Measurements from ENCODE around the gene RRAD.

Gene RRAD

DNA sequence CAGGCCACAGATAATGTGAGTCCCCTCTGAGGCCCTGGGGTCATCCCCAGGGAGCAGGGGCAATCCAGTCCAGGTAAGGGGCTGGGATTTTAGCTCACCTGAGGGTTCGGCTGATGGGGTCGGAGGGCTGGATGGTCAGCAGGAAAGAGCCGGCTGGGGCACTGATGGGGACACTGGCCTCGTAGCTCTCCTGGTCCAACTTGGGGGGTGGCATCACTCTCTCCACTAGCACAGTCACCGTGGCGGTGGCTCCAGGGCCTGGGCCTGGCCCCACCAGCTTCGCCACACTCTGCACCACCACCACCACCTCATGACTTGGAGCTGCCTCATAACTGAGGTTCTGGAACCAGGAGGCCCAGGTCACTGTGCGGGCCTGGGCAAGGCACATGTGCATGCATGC is 13.5 kb downstream of the RRAD start:
- Histone ChIP-seq H3K4me3 (replicated peaks; ENCODE audit: insufficient read depth, low read length) (no peak overlapping the region), H3K27me3 (ENCODE audit: insufficient read depth, poor library complexity, severe bottlenecking) (no peaks in the 10 kb centered on the region), H3K27ac (replicated peaks) (no peak overlapping the region)
- DNase-seq (ENCODE audit: low read depth in 1 of 2, low spot score in 1 of 2) = no peak
- TF ChIP-seq, protein P1, sequence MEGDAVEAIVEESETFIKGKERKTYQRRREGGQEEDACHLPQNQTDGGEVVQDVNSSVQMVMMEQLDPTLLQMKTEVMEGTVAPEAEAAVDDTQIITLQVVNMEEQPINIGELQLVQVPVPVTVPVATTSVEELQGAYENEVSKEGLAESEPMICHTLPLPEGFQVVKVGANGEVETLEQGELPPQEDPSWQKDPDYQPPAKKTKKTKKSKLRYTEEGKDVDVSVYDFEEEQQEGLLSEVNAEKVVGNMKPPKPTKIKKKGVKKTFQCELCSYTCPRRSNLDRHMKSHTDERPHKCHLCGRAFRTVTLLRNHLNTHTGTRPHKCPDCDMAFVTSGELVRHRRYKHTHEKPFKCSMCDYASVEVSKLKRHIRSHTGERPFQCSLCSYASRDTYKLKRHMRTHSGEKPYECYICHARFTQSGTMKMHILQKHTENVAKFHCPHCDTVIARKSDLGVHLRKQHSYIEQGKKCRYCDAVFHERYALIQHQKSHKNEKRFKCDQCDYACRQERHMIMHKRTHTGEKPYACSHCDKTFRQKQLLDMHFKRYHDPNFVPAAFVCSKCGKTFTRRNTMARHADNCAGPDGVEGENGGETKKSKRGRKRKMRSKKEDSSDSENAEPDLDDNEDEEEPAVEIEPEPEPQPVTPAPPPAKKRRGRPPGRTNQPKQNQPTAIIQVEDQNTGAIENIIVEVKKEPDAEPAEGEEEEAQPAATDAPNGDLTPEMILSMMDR (IDR thresholded peaks at IDR 0.05; ENCODE audit: insufficient read depth, low read length) = no peak

DNA sequence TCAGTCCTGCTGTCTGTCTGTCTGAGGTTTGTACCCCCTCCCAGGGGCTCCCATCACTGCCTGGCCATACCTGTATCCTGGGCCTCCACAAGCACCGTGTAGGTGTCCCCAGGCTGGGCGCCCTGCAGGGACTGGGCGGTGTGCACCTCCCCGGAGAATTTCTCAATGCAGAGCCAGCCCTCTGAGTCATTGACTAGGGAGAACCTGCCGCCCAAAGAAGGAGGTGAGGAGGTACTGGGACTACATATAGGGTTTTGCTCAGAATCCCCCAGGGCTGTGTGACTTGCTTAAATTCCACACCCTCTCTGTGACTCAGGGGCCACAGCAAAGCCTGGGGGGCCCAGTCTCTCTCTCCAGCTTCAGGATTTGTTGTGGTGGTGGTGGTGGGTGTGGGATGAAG is 14.2 kb downstream of the RRAD start:
- DNase-seq (ENCODE audit: low read depth in 1 of 2, low spot score in 1 of 2) = peak in 1 of 2 experiments; percentile 20
- TF ChIP-seq POLR2AphosphoS5 (IDR thresholded peaks at IDR 0.05; ENCODE audit: low read depth) = no peak
- TF ChIP-seq, protein P2, sequence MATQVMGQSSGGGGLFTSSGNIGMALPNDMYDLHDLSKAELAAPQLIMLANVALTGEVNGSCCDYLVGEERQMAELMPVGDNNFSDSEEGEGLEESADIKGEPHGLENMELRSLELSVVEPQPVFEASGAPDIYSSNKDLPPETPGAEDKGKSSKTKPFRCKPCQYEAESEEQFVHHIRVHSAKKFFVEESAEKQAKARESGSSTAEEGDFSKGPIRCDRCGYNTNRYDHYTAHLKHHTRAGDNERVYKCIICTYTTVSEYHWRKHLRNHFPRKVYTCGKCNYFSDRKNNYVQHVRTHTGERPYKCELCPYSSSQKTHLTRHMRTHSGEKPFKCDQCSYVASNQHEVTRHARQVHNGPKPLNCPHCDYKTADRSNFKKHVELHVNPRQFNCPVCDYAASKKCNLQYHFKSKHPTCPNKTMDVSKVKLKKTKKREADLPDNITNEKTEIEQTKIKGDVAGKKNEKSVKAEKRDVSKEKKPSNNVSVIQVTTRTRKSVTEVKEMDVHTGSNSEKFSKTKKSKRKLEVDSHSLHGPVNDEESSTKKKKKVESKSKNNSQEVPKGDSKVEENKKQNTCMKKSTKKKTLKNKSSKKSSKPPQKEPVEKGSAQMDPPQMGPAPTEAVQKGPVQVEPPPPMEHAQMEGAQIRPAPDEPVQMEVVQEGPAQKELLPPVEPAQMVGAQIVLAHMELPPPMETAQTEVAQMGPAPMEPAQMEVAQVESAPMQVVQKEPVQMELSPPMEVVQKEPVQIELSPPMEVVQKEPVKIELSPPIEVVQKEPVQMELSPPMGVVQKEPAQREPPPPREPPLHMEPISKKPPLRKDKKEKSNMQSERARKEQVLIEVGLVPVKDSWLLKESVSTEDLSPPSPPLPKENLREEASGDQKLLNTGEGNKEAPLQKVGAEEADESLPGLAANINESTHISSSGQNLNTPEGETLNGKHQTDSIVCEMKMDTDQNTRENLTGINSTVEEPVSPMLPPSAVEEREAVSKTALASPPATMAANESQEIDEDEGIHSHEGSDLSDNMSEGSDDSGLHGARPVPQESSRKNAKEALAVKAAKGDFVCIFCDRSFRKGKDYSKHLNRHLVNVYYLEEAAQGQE (IDR thresholded peaks at IDR 0.05; ENCODE audit: insufficient replicate concordance, low read depth) = no peak
- TF ChIP-seq, protein P1 (IDR thresholded peaks at IDR 0.05; ENCODE audit: insufficient read depth, low read length) = no peak
- TF ChIP-seq GABPA (IDR thresholded peaks at IDR 0.05; ENCODE audit: low read depth) = no peak

DNA sequence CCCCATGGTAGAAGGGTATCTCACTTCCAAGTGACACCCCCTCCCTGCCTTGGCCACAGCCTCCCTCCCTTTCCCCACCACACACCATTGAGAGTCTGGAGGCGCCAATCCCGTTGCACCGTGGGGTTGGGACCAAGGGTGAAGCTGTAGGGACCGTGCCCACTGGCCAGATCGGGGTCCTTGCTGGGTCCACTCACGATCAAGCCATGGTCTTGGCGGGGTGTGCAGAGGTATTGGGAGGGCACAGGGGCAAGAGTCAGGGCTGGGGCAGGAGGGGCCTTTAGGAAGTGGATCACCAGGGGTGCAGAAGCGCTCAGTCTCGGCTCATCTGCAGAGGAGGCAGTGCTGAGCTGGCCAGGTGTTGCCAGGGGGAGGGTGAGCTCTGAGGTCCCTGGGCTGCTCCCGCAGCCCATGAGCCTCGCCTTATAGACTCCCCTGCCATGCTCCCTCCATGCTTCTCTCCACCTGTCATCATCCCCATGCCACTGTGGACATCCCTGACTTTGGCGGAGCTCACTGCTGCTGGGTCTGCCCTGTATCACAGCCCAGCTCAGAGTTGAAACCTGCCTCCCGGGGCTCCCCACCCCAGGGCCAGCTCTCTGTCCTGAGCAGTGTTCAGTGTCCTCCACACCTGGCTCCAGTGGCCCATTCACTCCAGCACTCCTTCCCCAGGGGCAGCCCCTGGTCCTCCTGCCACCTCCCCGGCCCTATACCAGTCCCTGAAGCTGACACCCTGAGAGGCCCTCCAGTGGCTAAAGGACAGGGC is 15.0 kb downstream of the RRAD start:
- TF ChIP-seq SPI1 (IDR thresholded peaks at IDR 0.05; ENCODE audit: borderline replicate concordance, low read depth) (no peak), POLR2AphosphoS5 (IDR thresholded peaks at IDR 0.05; ENCODE audit: low read depth) (no peak), GABPA (IDR thresholded peaks at IDR 0.05; ENCODE audit: low read depth) (no peak)
- TF ChIP-seq, protein P1 (IDR thresholded peaks at IDR 0.05; ENCODE audit: insufficient read depth, low read length) = no peak
- TF ChIP-seq, protein P2 (IDR thresholded peaks at IDR 0.05; ENCODE audit: insufficient replicate concordance, low read depth) = no peak
- no peaks in the 10 kb centered on the region for H3K27me3 ChIP-seq (ENCODE audit: insufficient read depth, poor library complexity, severe bottlenecking)

More for the DNA sequence above, 14.2 kb downstream of the RRAD start:
- no peaks in the 10 kb centered on the region for H3K27me3 ChIP-seq (ENCODE audit: insufficient read depth, poor library complexity, severe bottlenecking)
- no peak overlapping the region for H3K4me3 ChIP-seq (replicated peaks; ENCODE audit: insufficient read depth, low read length)
- no peak overlapping the region for H3K27ac ChIP-seq (replicated peaks)

More for the DNA sequence above, 15.0 kb downstream of the RRAD start:
- Histone ChIP-seq H3K27ac (replicated peaks) (no peak overlapping the region), H3K4me3 (replicated peaks; ENCODE audit: insufficient read depth, low read length) (no peak overlapping the region)
- DNase-seq (ENCODE audit: low read depth in 1 of 2, low spot score in 1 of 2) = no peak

Measured in HL-60 (cell line).